Measurements from ENCODE around the gene FGF9. TPM values are rescaled to one million over a fixed set of nuclear protein-coding genes. Genes with fewer than 3 reads are reported as not detected.

The FGF9 gene
- polyA plus RNA-seq, result 63.8 and 63.9 TPM in 2 replicates

DNA sequence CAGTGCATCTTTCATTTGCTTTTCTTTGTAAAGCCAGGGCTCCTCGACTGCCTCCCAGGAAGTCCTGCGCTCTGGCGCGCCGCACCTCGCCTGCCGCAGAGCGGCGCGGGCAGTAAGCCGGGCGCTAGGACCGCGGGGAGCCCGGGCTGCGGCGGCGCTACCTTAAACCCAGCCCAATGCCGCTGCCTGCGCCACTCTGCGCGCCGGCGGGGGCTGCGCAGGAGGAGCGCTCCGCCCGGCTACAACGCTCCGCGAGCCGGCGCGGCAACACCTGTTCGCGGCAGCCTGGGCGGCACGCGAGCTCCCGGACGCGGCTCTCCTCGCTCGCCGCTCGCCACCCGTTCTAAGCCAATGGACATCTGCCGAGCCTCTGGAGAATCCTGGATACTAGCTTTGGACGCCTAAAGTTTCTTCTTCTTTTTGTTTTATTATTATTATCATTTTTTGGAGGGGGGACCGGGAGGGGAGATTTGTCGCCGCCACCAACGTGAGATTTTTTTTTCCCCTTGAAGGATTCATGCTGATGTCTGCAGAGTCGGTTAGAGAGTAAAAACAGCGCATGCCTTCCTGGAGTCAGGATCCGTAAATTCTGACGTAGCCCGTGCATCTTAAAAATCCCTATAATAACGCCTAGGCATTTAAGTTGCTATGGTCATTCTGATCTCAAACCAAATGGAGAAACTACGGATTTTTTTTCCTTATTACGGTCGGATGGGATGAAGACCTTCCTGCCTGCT, at the start of gene FGF9:
FGF9 (plus strand) TSS at position 191 of the 737 bp plus-strand sequence. CDS start 840 bp downstream, outside the sequence.

Other genes starting within 250 kb of the FGF9 start
- gene ZDHHC20, start 211.8 kb upstream of the FGF9 start, polyA plus RNA-seq, result 11.6 and 13.4 TPM in 2 replicates
- gene MICU2, start 66.9 kb upstream of the FGF9 start, polyA plus RNA-seq, result 31.0 and 60.9 TPM in 2 replicates